PC-9 (cell line): ENCODE data around the gene E2F3.

Source experiments
- CTCF ChIP-seq: fragments of 200-600 bp; sonication (generic); conservative IDR thresholded peaks from 2 replicates; pipeline ENCODE4 v1.6.1; 2017; ENCODE audit warnings: mixed run types, antibody characterized with exemption, mild to moderate bottlenecking, moderate library complexity
- EZH2 ChIP-seq: fragments of 200-600 bp; sonication (generic); IDR thresholded peaks from 2 replicates; pipeline ENCODE4 v1.8.0; 2017; ENCODE audit warnings: antibody characterized with exemption, low read depth

- TF ChIP-seq CTCF: no peak
- TF ChIP-seq EZH2: no peak
Measured at GRCh38 chr6:20479060-20479459, 77.4 kb downstream of the E2F3 start.
